GM12873 (cell line): ENCODE results near the gene KLHL40.

Experiments used
- TF ChIP-seq, protein P1 (sequence below): IDR thresholded peaks from 2 replicates; pipeline ENCODE4 v1.5.1; 2012; ENCODE audit warnings: low read depth, mild to moderate bottlenecking, moderate library complexity, low read length, control low read depth; ENCODE audit not compliant: insufficient read depth; ENCODE audit errors: missing control alignments

KLHL40 gene

DNA sequence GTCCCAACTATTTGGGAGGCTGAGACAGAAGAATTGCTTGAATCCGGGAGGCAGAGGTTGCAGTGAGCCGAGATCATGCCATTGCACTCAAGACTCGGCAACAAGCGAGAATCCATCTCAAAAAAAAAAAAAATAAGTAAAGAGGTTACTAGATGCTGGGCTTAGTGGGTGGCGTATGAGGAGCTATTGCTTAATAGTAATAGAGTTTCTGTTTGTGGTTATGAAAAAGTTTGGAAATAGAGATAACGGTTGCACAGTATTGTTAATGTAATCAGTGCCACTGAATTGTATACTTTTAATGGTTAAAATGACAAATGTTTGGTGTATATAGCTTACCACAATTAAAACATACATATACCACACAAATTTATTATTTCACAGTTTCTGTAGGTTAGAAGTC, 32.0 kb downstream of the KLHL40 start:
- TF ChIP-seq, protein P1, sequence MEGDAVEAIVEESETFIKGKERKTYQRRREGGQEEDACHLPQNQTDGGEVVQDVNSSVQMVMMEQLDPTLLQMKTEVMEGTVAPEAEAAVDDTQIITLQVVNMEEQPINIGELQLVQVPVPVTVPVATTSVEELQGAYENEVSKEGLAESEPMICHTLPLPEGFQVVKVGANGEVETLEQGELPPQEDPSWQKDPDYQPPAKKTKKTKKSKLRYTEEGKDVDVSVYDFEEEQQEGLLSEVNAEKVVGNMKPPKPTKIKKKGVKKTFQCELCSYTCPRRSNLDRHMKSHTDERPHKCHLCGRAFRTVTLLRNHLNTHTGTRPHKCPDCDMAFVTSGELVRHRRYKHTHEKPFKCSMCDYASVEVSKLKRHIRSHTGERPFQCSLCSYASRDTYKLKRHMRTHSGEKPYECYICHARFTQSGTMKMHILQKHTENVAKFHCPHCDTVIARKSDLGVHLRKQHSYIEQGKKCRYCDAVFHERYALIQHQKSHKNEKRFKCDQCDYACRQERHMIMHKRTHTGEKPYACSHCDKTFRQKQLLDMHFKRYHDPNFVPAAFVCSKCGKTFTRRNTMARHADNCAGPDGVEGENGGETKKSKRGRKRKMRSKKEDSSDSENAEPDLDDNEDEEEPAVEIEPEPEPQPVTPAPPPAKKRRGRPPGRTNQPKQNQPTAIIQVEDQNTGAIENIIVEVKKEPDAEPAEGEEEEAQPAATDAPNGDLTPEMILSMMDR: no peak

DNA sequence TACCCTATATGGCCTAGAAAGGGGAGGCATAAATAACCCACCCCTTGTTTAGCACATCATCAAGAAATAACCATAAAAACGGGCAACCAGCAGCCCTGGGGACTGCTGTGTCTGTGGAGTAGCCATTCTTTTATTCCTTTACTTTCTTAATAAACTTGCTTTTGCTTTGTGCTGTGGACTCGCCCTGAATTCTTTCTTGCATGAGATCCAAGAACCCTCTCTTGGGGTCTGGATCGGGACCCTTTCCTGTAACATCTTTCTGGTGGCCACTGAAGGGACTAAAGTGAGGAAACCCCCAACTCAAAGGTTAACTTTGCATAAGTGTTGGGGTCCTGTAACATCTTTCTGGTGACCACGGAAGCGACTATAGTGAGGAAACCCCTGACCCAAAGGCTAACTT, 33.0 kb downstream of the KLHL40 start:
- TF ChIP-seq, protein P1: no peak

DNA sequence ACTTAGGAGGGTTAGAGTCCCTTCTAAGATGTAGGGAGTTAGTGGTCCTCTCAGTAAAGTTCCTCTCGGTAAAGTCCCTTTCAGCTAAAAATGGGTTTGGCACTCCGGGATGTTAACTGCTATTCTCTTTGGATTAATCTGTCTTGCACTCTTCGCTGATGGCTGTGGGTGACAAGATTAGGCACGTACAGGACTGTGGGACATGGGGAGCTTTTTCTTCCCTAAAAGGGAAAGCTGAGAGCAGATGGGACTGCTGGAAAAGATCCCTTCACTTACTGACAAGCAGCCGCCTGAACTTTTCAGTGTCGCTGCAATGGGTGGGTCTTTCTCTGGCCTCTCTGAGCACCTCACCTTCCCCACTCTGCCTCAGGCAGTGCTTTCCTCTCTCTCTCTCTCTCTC, 33.7 kb downstream of the KLHL40 start:
- TF ChIP-seq, protein P1: no peak

DNA sequence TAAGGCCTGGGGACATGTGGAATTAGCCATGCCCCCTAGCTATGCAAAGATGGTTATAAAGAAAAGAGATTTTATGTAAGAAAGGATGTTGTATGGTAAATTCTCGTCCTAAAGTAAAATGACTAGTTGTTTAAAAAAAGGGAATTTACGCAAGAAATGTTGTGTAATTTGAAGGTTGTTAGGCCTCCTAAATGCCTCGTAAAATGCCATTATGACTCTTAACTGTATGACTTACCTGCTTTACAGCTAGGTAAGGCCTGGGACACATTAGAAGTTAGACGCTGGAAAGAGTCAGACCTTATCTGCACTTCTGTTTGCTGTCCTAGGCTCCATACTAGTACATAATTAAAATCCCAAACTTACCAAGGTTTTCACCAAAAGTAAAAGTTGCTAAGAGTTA, 34.8 kb downstream of the KLHL40 start:
- TF ChIP-seq, protein P1: no peak

DNA sequence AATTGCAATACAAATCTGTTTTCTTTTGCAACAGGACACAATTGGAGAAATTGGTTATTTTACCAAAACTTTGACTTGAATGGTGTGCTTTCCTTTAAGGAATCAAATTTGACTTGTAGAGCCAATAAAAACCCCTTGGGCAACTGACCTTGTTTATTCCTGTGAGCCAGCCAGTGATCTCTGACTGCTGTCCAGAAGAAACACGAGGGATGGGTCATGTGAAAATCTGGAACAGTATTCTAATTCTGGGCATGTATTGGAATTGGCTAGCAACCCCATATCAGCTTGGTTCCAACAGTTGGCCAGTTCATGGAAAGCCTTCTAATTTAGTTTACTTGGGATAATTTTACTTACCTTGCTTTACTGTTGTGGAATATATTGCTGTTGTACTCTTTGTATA, 36.4 kb downstream of the KLHL40 start:
- TF ChIP-seq, protein P1: no peak

DNA sequence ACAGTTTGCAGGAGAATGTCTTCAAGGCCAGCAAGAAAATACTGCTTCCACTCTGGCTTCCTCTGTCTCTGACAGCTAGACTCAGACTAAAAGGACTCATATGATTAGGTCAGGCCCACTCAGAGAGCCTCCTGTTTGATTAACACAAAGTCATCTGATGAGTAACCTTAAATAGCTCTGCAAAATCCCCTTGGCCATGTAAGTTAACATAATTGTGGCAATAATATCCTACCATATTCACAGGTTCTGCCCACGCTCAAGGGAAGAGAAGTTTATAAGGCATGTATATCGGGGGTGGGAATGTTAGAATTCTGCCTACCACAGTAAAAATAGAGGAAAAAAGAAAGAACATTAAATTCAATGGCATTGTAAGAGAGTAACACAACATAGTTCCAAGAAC, 37.9 kb downstream of the KLHL40 start:
- TF ChIP-seq, protein P1: no peak

DNA sequence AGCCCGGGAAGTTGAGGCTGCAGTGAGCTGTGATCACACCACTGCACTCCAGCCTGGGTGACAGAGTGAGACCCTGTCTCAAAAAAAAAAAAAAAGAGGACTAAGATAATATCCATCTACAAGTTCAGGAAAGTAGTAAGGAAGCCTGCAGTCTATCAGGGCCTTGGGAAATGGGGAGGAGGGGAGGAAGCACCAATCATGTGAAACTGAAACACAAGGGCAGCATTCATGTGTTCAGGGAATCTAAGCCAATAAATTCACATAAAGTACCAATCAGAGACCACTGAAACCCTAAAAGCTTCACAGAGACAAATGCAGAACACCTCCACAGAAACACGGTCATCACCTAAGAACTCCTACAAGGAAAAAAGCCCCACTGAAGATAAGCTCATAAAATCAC, 40.1 kb downstream of the KLHL40 start:
- TF ChIP-seq, protein P1: no peak
